ENCODE data around the gene OSTF1. TPM values are rescaled to one million over a fixed set of nuclear protein-coding genes. Genes with fewer than 3 reads are reported as not detected.

OSTF1 gene
- total RNA-seq, 2 donors from 2014 or later = 71.9 to 109 TPM

- peak overlapping the region; percentile 92 to 95 for H3K4me3 Mint-ChIP-seq
- H3K9me3 Mint-ChIP-seq = no peaks in the 10 kb centered on the region
- ATAC-seq (replicated peaks in 1 of 2) (no peak), DNase-seq (no peak)
- peaks cover 72% of the 10 kb centered on the region for H3K4me1 Mint-ChIP-seq (ENCODE audit: low read depth)
- H3K27me3 Mint-ChIP-seq (ENCODE audit: low read depth) = no peaks in the 10 kb centered on the region
- peak overlapping the region; percentile 84 for H3K27ac Mint-ChIP-seq
- peaks cover 2 to 8% of the 10 kb centered on the region in 2 donors for H3K36me3 Mint-ChIP-seq (ENCODE audit: insufficient read depth in 2 of 2)
Measured at GRCh38 chr9:75089373-75089766, 1.1 kb downstream of the OSTF1 start.

GRCh38 chr9:75090579-75090978 is 2.3 kb downstream of the OSTF1 start:
- ATAC-seq (replicated peaks in 1 of 2) = no peak
- Mint-ChIP-seq H3K36me3 (ENCODE audit: insufficient read depth in 2 of 2) (peaks cover 2 to 8% of the 10 kb centered on the region in 2 donors), H3K27me3 (ENCODE audit: low read depth) (no peaks in the 10 kb centered on the region), H3K4me3 (peak overlapping the region; percentile 52 to 95), H3K9me3 (no peaks in the 10 kb centered on the region), H3K4me1 (ENCODE audit: low read depth) (peaks cover 75% of the 10 kb centered on the region), H3K27ac (peak overlapping the region; percentile 84)
- no peak for DNase-seq

DNA sequence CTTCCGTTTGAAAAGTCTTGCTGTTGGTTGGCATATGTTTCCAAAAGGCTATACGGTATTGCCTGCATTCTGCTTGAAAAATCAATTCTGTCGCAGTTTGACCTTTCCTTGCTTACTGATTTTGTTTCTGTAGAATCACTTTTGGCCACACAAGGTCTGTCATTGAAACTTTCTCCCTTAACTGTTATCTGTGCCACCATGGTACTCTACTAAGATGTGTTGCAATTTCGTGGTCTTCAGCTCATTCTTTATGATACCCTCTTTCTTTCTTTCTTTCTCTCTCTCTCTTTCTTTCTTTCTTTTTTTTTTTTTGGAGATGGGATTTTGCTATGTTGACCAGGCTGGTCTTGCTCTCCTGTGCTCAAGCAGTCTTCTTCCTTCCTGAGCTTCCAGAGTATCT is 4.5 kb downstream of the OSTF1 start:
- peak overlapping the region; percentile 78 for H3K27ac Mint-ChIP-seq
- H3K4me1 Mint-ChIP-seq (ENCODE audit: low read depth) = peaks cover 60% of the 10 kb centered on the region

DNA sequence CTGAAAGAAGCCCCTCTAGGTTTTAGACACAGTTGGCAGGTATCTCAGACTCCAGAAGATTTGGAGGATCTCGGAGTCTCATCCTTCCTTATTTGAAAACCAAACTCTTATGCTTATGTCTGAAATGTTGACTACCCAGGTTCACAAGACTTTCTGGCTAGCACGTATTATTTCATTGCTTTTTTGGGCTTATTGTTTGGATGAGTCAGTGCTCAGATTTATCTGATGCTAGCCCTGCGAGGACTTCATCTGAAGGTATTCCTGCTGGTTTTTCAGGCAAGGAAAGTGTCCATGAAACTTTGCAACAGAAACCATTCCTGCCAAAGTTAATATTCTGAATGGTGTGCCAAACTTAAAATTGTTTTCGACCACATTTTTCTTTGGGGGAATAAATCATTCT is 8.5 kb downstream of the OSTF1 start:
- Mint-ChIP-seq H3K27ac (no peak overlapping the region), H3K9me3 (no peaks in the 10 kb centered on the region), H3K27me3 (ENCODE audit: low read depth) (no peaks in the 10 kb centered on the region), H3K4me3 (no peak overlapping the region), H3K4me1 (ENCODE audit: low read depth) (peaks cover 49% of the 10 kb centered on the region), H3K36me3 (ENCODE audit: insufficient read depth in 2 of 2) (peaks cover 2 to 6% of the 10 kb centered on the region in 2 donors)
- no peak for ATAC-seq (replicated peaks in 1 of 2)
- DNase-seq = no peak

More for the DNA sequence above, 4.5 kb downstream of the OSTF1 start:
- Mint-ChIP-seq H3K27me3 (ENCODE audit: low read depth) (no peaks in the 10 kb centered on the region), H3K9me3 (no peaks in the 10 kb centered on the region), H3K36me3 (ENCODE audit: insufficient read depth in 2 of 2) (peaks cover 0 to 6% of the 10 kb centered on the region in 2 donors), H3K4me3 (peak overlapping the region; percentile 31 to 89)
- DNase-seq (no peak), ATAC-seq (replicated peaks in 1 of 2) (no peak)

DNA sequence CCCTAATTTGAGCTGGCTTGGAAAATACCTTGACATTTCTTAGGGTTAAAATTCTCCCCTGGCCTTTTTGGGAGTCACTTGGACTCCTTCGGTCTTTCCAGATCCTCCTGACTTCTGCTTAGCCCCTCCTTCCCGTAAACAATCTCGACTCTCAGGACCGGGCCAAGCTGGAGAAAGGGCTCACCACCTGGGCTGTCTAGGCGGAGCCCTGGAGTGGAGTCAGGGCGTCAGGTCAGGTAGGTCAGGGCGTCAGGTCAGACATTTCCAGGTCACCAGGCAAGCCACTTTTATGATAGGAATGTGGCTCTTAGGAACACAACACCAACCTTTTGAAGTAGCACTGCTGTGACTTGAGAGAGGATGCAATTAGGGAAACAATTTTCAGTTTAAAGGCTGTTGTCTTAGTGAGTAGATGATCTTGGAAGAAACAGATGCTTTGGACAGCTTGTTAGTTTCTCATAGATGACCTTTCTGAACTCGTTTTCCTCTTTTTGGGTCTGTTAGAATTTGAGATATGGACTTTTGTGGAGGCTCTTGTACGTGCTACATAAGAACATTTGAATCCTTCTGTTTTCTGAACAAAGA is 12.8 kb downstream of the OSTF1 start:
- H3K27me3 Mint-ChIP-seq (ENCODE audit: low read depth) = no peaks in the 10 kb centered on the region
- H3K36me3 Mint-ChIP-seq (ENCODE audit: insufficient read depth in 2 of 2) = peaks cover 2 to 3% of the 10 kb centered on the region in 2 donors
- H3K4me1 Mint-ChIP-seq (ENCODE audit: low read depth) = peaks cover 26% of the 10 kb centered on the region
- H3K9me3 Mint-ChIP-seq = no peaks in the 10 kb centered on the region
- peak overlapping the region; percentile 91 for H3K27ac Mint-ChIP-seq
- DNase-seq = no peak
- ATAC-seq (replicated peaks in 1 of 2) = no peak
- H3K4me3 Mint-ChIP-seq = peak overlapping the region in 1 of 2 donors; percentile 30

- Mint-ChIP-seq H3K27ac (peak overlapping the region; percentile 90), H3K4me3 (peak overlapping the region in 1 of 2 donors; percentile 47), H3K36me3 (ENCODE audit: insufficient read depth in 2 of 2) (peaks cover 2 to 3% of the 10 kb centered on the region in 2 donors), H3K27me3 (ENCODE audit: low read depth) (no peaks in the 10 kb centered on the region), H3K9me3 (no peaks in the 10 kb centered on the region), H3K4me1 (ENCODE audit: low read depth) (peaks cover 32% of the 10 kb centered on the region)
- ATAC-seq (replicated peaks in 1 of 2) (no peak), DNase-seq (no peak)
Measured at GRCh38 chr9:75102177-75102790, 14.0 kb downstream of the OSTF1 start.

DNA sequence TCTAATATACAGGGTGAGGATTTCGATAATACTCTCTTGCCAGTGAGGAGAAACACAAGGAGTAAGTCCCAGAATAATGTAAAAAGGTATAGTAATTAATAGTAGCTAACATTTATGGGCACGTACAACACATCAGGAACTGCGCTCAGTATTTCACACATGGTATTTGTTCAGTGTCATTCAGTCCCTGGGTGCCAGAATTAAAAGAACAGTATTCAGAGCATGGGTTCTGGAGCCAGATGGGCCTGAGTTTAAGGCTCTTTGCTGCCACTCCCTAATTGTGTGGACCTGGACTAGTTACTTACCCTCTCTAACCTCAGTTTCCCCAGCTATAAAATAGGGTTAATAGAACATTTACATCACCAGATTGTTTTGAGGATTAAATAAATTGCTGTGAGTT is 16.3 kb downstream of the OSTF1 start:
- DNase-seq = no peak
- Mint-ChIP-seq H3K27ac (peak overlapping the region; percentile 15), H3K9me3 (no peaks in the 10 kb centered on the region), H3K4me1 (ENCODE audit: low read depth) (peaks cover 29% of the 10 kb centered on the region), H3K36me3 (ENCODE audit: insufficient read depth in 2 of 2) (peaks cover 0 to 4% of the 10 kb centered on the region in 2 donors), H3K4me3 (peak overlapping the region in 1 of 2 donors; percentile 58), H3K27me3 (ENCODE audit: low read depth) (no peaks in the 10 kb centered on the region)
- no peak for ATAC-seq (replicated peaks in 1 of 2)

- H3K9me3 Mint-ChIP-seq = no peaks in the 10 kb centered on the region
- H3K27me3 Mint-ChIP-seq (ENCODE audit: low read depth) = no peaks in the 10 kb centered on the region
- peak overlapping the region; percentile 15 for H3K27ac Mint-ChIP-seq
- H3K36me3 Mint-ChIP-seq (ENCODE audit: insufficient read depth in 2 of 2) = peaks cover 0 to 4% of the 10 kb centered on the region in 2 donors
- H3K4me3 Mint-ChIP-seq = peak overlapping the region in 1 of 2 donors; percentile 58
- peaks cover 30% of the 10 kb centered on the region for H3K4me1 Mint-ChIP-seq (ENCODE audit: low read depth)
- no peak for DNase-seq
- no peak for ATAC-seq (replicated peaks in 1 of 2)
Measured at GRCh38 chr9:75105019-75105540, 16.8 kb downstream of the OSTF1 start.

GRCh38 chr9:75105841-75106240 is 17.5 kb downstream of the OSTF1 start:
- Mint-ChIP-seq H3K4me3 (peak overlapping the region in 1 of 2 donors; percentile 58), H3K36me3 (ENCODE audit: insufficient read depth in 2 of 2) (peaks cover 0 to 3% of the 10 kb centered on the region in 2 donors), H3K4me1 (ENCODE audit: low read depth) (peaks cover 37% of the 10 kb centered on the region), H3K27ac (peak overlapping the region; percentile 66), H3K27me3 (ENCODE audit: low read depth) (no peaks in the 10 kb centered on the region), H3K9me3 (no peaks in the 10 kb centered on the region)
- no peak for ATAC-seq (replicated peaks in 1 of 2)
- no peak for DNase-seq

DNA sequence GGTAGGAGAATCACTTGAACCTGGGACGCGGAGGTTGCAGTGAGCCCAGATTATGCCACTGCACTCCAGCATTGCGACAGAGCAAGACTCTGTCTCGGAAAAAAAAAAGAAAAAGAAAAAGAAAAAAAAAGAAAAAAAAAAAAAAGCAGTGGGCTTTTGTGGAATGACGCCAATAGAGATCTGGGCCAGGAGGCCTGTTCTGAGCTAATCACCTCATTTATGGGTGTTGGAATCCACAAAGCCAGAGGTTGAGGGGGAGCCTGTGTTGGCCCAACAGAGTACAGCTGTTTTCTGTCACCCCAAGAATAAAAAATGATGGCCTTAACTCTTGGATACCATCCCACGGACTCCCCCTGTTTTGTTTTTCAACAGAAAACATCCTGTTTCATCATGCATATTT is 18.5 kb downstream of the OSTF1 start:
- DNase-seq (no peak), ATAC-seq (replicated peaks in 1 of 2) (no peak)
- Mint-ChIP-seq H3K4me1 (ENCODE audit: low read depth) (peaks cover 35% of the 10 kb centered on the region), H3K27ac (peak overlapping the region; percentile 76), H3K27me3 (ENCODE audit: low read depth) (no peaks in the 10 kb centered on the region), H3K36me3 (ENCODE audit: insufficient read depth in 2 of 2) (peaks cover 0 to 2% of the 10 kb centered on the region in 2 donors), H3K9me3 (no peaks in the 10 kb centered on the region), H3K4me3 (no peak overlapping the region)

GRCh38 chr9:75108571-75108970 is 20.3 kb downstream of the OSTF1 start:
- no peak for DNase-seq
- Mint-ChIP-seq H3K9me3 (no peaks in the 10 kb centered on the region), H3K27me3 (ENCODE audit: low read depth) (no peaks in the 10 kb centered on the region), H3K27ac (no peak overlapping the region), H3K4me1 (ENCODE audit: low read depth) (peaks cover 45% of the 10 kb centered on the region), H3K36me3 (ENCODE audit: insufficient read depth in 2 of 2) (peaks cover 0 to 2% of the 10 kb centered on the region in 2 donors), H3K4me3 (no peak overlapping the region)
- ATAC-seq (replicated peaks in 1 of 2) = peak in 1 of 2 donors; percentile 45

DNA sequence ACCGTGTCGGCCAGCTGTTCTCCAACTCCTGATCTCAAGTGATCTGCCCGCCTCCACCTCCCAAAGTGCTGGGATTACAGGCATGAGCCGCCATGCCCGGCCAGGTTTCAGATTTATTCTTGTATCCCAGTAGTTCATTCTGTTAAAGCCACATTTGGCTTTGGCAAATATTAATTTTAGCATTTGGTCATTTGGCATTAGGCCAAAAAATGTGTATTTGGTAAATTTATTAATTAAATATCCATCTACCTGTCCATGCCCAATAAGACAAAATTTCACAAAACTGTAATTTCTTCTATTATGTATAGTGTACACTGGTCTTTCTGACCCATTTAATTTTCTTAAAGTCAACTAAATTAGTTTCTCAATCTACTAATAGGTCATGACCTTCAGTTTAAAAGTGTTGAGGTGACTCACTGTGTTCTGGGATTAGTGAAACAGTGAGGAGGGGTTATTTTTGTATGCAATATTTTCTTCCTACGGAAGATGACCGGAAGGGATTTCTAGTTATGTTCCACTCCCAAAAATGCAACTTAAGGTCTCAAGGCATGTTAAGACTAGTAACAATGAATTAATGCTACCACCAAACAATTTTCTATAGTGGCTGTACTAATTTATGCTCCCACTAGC is 21.0 kb downstream of the OSTF1 start:
- Mint-ChIP-seq H3K27ac (peak overlapping the region; percentile 28), H3K9me3 (no peaks in the 10 kb centered on the region), H3K4me1 (ENCODE audit: low read depth) (peaks cover 51% of the 10 kb centered on the region), H3K4me3 (no peak overlapping the region), H3K36me3 (ENCODE audit: insufficient read depth in 2 of 2) (peaks cover 0 to 2% of the 10 kb centered on the region in 2 donors), H3K27me3 (ENCODE audit: low read depth) (no peaks in the 10 kb centered on the region)
- ATAC-seq (replicated peaks in 1 of 2) = no peak
- no peak for DNase-seq

DNA sequence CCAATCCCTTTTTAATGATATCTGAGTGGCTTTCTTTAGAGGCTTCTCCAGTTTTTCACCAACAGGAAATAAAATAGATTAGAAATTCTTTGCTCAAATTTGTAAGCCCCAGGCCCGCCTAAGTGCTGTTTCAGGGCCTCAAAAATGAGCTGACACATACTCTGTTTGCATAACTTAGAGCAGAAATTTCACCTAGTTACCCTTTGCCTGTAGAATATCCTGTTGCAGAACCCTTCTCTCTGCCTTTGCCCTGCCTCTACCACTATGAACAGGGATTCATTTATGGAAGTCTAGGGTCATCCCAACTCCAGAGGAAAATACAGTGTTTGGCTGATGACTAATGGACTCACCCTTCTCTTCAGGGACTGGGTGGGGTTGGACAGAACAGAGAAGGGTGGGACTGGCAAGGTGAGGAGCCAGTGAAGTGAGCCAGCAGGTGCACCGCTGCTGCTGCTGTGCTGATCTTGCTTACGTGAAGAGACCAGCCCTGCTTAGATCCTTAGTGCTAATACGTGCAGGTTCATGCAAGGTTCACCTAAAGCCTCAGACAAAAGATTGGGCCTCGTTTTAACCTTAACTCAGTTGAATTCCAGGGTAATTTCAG is 22.8 kb downstream of the OSTF1 start:
- H3K27ac Mint-ChIP-seq = peak overlapping the region; percentile 33
- H3K9me3 Mint-ChIP-seq = no peaks in the 10 kb centered on the region
- peak overlapping the region in 1 of 2 donors; percentile 12 for H3K4me3 Mint-ChIP-seq
- H3K4me1 Mint-ChIP-seq (ENCODE audit: low read depth) = peaks cover 52% of the 10 kb centered on the region
- DNase-seq = no peak
- no peaks in the 10 kb centered on the region for H3K27me3 Mint-ChIP-seq (ENCODE audit: low read depth)
- ATAC-seq (replicated peaks in 1 of 2) = peak in 1 of 2 donors; percentile 35
- peaks cover 0 to 2% of the 10 kb centered on the region in 2 donors for H3K36me3 Mint-ChIP-seq (ENCODE audit: insufficient read depth in 2 of 2)
